SK-N-SH (cell line): Measurements from ENCODE around the gene BRME1. TPM values are rescaled to one million over a fixed set of nuclear protein-coding genes. Genes with fewer than 3 reads are reported as not detected.

Source experiments
- CTCF ChIA-PET: fragments of 300-600, 350-600 bp; formaldehyde crosslinking; extraction: SDS; loops from one replicate; lab custom pipeline; 2021; lab: Yijun Ruan, JAX
- POLR2A ChIA-PET: fragments of 350-600 bp; sonication (Branson Sonifier 250); formaldehyde crosslinking; extraction: SDS; loops from one replicate; lab custom pipeline; 2020; ENCODE audit warnings: antibody characterized with exemption, inconsistent platforms; lab: Yijun Ruan, JAX
- DNase-seq: peaks from one replicate; pipeline ENCODE4 v3.0.0; 2012
- H2AFZ ChIP-seq: fragments of 200-600 bp; sonication (generic); 2 replicates; pipeline ENCODE4 v1.8.1; 2016; ENCODE audit warnings: antibody characterized with exemption, mild to moderate bottlenecking, low read depth
- H3F3A ChIP-seq: fragments of 200-600 bp; sonication (generic); replicated peaks from 2 replicates; pipeline ENCODE3; 2016; ENCODE audit warnings: antibody characterized with exemption, mild to moderate bottlenecking; ENCODE audit not compliant: insufficient read depth
- H3K27ac ChIP-seq, 2 experiments: fragments of 200-500 bp in 1 of 2; fragments of 200-600 bp in 1 of 2; sonication (Bioruptor generic) in 1 of 2; sonication (generic), shearing (Covaris generic) in 1 of 2; 2 replicates each; pipeline versions ENCODE4 v1.5.1 to v1.6.1; 2014 to 2016; ENCODE audit warnings: low read depth in 2 of 2, inconsistent platforms in 1 of 2, low read length in 1 of 2, mild to moderate bottlenecking in 1 of 2, mixed read lengths in 1 of 2
- H3K27me3 ChIP-seq: fragments of 200-600 bp; sonication (generic), shearing (Covaris generic); 2 replicates; pipeline ENCODE4 v1.6.1; 2016; ENCODE audit warnings: mixed run types; ENCODE audit not compliant: insufficient read depth
- H3K36me3 ChIP-seq, 2 experiments: fragments of 200-500 bp in 1 of 2; fragments of 200-600 bp in 1 of 2; sonication (Bioruptor generic) in 1 of 2; sonication (generic) in 1 of 2; replicated peaks in 1 of 2; 2 replicates each; pipeline versions ENCODE3 to v1.5.1; 2014 to 2016; ENCODE audit warnings: low read length in 1 of 2, mild to moderate bottlenecking in 1 of 2; ENCODE audit not compliant: insufficient read depth in 2 of 2, control insufficient read depth in 1 of 2
- H3K4me1 ChIP-seq, 2 experiments: fragments of 200-500 bp in 1 of 2; fragments of 200-600 bp in 1 of 2; sonication (Bioruptor generic) in 1 of 2; sonication (generic), shearing (Covaris generic) in 1 of 2; 2 replicates each; pipeline versions ENCODE4 v1.5.1 to v1.6.1; 2014 to 2016; ENCODE audit warnings: low read depth in 1 of 2, low read length in 1 of 2, mixed run types in 1 of 2; ENCODE audit not compliant: insufficient read depth in 2 of 2, control insufficient read depth in 1 of 2
- H3K4me2 ChIP-seq: fragments of 200-600 bp; sonication (generic), shearing (Covaris generic); 2 replicates; pipeline ENCODE4 v1.6.1; 2017; ENCODE audit warnings: mixed run types
- H3K4me3 ChIP-seq, 2 experiments: fragments of 200-500 bp in 1 of 2; fragments of 200-600 bp in 1 of 2; sonication (Bioruptor generic) in 1 of 2; sonication (generic), shearing (Covaris generic) in 1 of 2; 2 replicates each; pipeline versions ENCODE4 v1.5.1 to v1.8.1; 2014 to 2016; ENCODE audit warnings: low read depth in 2 of 2, inconsistent platforms in 1 of 2, low read length in 1 of 2, mild to moderate bottlenecking in 1 of 2, mixed read lengths in 1 of 2, moderate library complexity in 1 of 2
- H3K79me2 ChIP-seq: fragments of 200-600 bp; sonication (generic); 2 replicates; pipeline ENCODE4 v1.8.1; 2017; ENCODE audit warnings: mild to moderate bottlenecking; ENCODE audit not compliant: insufficient read depth
- H3K9ac ChIP-seq: fragments of 200-600 bp; sonication (generic); 2 replicates; pipeline ENCODE4 v1.6.1; 2017; ENCODE audit warnings: mixed run types
- H3K9me2 ChIP-seq: fragments of 200-600 bp; sonication (generic); 2 replicates; pipeline ENCODE4 v1.6.1; 2017; ENCODE audit warnings: mixed run types
- H3K9me3 ChIP-seq: fragments of 200-600 bp; sonication (generic); 2 replicates; pipeline ENCODE4 v1.6.1; 2017; ENCODE audit warnings: mixed run types, mild to moderate bottlenecking, moderate library complexity
- H4K20me1 ChIP-seq: fragments of 200-600 bp; sonication (generic); 2 replicates; pipeline ENCODE4 v1.6.1; 2017; ENCODE audit warnings: mild to moderate bottlenecking, mixed run types; ENCODE audit not compliant: insufficient read depth
- CTCF ChIP-seq: fragments of 200-600 bp; sonication (generic); IDR thresholded peaks from 2 replicates; pipeline ENCODE4 v1.6.1; 2017; ENCODE audit warnings: antibody characterized with exemption, mild to moderate bottlenecking, moderate library complexity
- JUND ChIP-seq: IDR thresholded peaks from 2 replicates; pipeline ENCODE4 v1.4.0; 2012
- MAX ChIP-seq: IDR thresholded peaks from 2 replicates; pipeline ENCODE4 v1.4.0; 2012; ENCODE audit warnings: low read depth
- MXI1 ChIP-seq: IDR thresholded peaks from 2 replicates; pipeline ENCODE4 v1.6.1; 2012; ENCODE audit warnings: mild to moderate bottlenecking, low read depth, low read length, improper control_type of control experiment
- POLR2AphosphoS5 ChIP-seq: IDR thresholded peaks from 2 replicates; pipeline ENCODE4 v1.6.1; 2012; ENCODE audit warnings: low read depth, low read length
- TAF1 ChIP-seq: IDR thresholded peaks from 2 replicates; pipeline ENCODE4 v1.6.1; 2012; ENCODE audit warnings: low read depth, mild to moderate bottlenecking, low read length, moderate library complexity, borderline replicate concordance
- USF2 ChIP-seq: fragments of 150-350 bp; IDR thresholded peaks from 2 replicates; pipeline ENCODE4 v1.6.1; 2017; ENCODE audit warnings: antibody characterized with exemption, low read length, low read depth, borderline replicate concordance
- WGBS: methylation state at CpG from one replicate; pipeline ENCODE4 v1.1.6; 2017; ENCODE audit warnings: low lambda C conversion rate; 5-methylcytosine and 5-hydroxymethylcytosine counted together
- polyA plus RNA-seq, 3 experiments: library from polyadenylated mRNA; depleted of rRNA; stranded (reverse); fragments of >200 nt; gene quantifications; 2 replicates each; pipeline ENCODE4 v1.2.3, GENCODE V29; 2012
- TF ChIP-seq, protein P1 (sequence below): IDR thresholded peaks from 2 replicates; pipeline ENCODE4 v1.4.0; 2012; ENCODE audit warnings: low read depth, borderline replicate concordance
- TF ChIP-seq, protein P2 (sequence below): IDR thresholded peaks from 2 replicates; pipeline ENCODE4 v1.6.1; 2012; ENCODE audit warnings: mild to moderate bottlenecking, low read depth, low read length, moderate library complexity

BRME1 gene
- polyA plus RNA-seq, 1 of the 3 experiments (the other 2 are of a cell fraction): 1.5 TPM

GRCh38 chr19:13842291-13843103, 63.4 kb downstream of the BRME1 start:
- H3F3A ChIP-seq: peaks cover 78% of the 10 kb centered on the region
- H3K36me3 ChIP-seq: peaks cover 8 to 33% of the 10 kb centered on the region in 2 experiments
- H3K79me2 ChIP-seq: peaks cover 68% of the 10 kb centered on the region
- peak overlapping the region; percentile 99 for H3K9ac ChIP-seq
- ChIA-PET CTCF (interaction anchor here (0.7 to 1.5 kb wide), 2 partner anchors 20 to 24 kb away, joined by 3 to 15 read pairs; no protein-coding TSS in a partner anchor), POLR2A (interaction anchor here (0.7 to 0.9 kb wide), 2 partner anchors 47 to 70 kb away, joined by 3 to 5 read pairs; partner anchors contain the start of gene ZSWIM4)
- DNase-seq: peak; percentile 87
- H3K9me2 ChIP-seq: no peaks in the 10 kb centered on the region
- peak; percentile 98 for TF ChIP-seq POLR2AphosphoS5
- peak; percentile 15; the same call in 1 of the 2 replicates for TF ChIP-seq USF2
- peak; percentile 7; the same call in 1 of the 2 replicates for TF ChIP-seq MXI1
- peak; percentile 9; the same call in 1 of the 2 replicates for TF ChIP-seq MAX
- TF ChIP-seq, protein P1, sequence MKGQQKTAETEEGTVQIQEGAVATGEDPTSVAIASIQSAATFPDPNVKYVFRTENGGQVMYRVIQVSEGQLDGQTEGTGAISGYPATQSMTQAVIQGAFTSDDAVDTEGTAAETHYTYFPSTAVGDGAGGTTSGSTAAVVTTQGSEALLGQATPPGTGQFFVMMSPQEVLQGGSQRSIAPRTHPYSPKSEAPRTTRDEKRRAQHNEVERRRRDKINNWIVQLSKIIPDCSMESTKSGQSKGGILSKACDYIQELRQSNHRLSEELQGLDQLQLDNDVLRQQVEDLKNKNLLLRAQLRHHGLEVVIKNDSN: peak; percentile 81
- TF ChIP-seq CTCF: no peak
- TF ChIP-seq, protein P2, sequence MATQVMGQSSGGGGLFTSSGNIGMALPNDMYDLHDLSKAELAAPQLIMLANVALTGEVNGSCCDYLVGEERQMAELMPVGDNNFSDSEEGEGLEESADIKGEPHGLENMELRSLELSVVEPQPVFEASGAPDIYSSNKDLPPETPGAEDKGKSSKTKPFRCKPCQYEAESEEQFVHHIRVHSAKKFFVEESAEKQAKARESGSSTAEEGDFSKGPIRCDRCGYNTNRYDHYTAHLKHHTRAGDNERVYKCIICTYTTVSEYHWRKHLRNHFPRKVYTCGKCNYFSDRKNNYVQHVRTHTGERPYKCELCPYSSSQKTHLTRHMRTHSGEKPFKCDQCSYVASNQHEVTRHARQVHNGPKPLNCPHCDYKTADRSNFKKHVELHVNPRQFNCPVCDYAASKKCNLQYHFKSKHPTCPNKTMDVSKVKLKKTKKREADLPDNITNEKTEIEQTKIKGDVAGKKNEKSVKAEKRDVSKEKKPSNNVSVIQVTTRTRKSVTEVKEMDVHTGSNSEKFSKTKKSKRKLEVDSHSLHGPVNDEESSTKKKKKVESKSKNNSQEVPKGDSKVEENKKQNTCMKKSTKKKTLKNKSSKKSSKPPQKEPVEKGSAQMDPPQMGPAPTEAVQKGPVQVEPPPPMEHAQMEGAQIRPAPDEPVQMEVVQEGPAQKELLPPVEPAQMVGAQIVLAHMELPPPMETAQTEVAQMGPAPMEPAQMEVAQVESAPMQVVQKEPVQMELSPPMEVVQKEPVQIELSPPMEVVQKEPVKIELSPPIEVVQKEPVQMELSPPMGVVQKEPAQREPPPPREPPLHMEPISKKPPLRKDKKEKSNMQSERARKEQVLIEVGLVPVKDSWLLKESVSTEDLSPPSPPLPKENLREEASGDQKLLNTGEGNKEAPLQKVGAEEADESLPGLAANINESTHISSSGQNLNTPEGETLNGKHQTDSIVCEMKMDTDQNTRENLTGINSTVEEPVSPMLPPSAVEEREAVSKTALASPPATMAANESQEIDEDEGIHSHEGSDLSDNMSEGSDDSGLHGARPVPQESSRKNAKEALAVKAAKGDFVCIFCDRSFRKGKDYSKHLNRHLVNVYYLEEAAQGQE: peak; percentile 43; the same call in 1 of the 2 replicates
- TF ChIP-seq JUND: no peak
- TF ChIP-seq TAF1: peak; percentile 87
- H3K27me3 ChIP-seq: no peaks in the 10 kb centered on the region
- H3K27ac ChIP-seq: peak overlapping the region; percentile 99 to 100
- H3K9me3 ChIP-seq: no peaks in the 10 kb centered on the region
- peak overlapping the region; percentile 77 to 82 for H3K4me3 ChIP-seq
- WGBS: 0% methylated on average over 18 of the region's 95 CpGs
- H2AFZ ChIP-seq: no peak overlapping the region
- H3K4me1 ChIP-seq: peaks cover 40 to 58% of the 10 kb centered on the region in 2 experiments
- H4K20me1 ChIP-seq: peaks cover 49% of the 10 kb centered on the region
- peak overlapping the region; percentile 99 for H3K4me2 ChIP-seq
